Hippocampal formation (tissue), 2 donors: Measurements from ENCODE around the gene FNDC3B.
A peak's percentile ranks its signal among the peaks of the same experiment; 100 is the strongest.
"Not testable (repeated sequence)": the region's sequence is repeated elsewhere in the genome, so short reads cannot be mapped to it uniquely, and the experiment has no call there.

ENCODE experiments used
- DNase-seq, 2 donors: peaks; one replicate each; lab custom pipeline; 2025; lab: John Stamatoyannopoulos, UW

The FNDC3B gene

GRCh38 chr3:172039436-172040077 is at the start of gene FNDC3B:
TSS of gene FNDC3B (plus strand) at chr3:172039578. CDS start at chr3:172112480, 72,902 bp downstream.
- DNase-seq: peak; percentile 90 to 95

GRCh38 chr3:171990239-171990638 is 49.1 kb upstream of the FNDC3B start:
- DNase-seq: not testable (repeated sequence)

GRCh38 chr3:171991166-171991565 is 48.2 kb upstream of the FNDC3B start:
- DNase-seq: no peak

- DNase-seq: no peak
These were observed 44.5 kb upstream of the FNDC3B start for GRCh38 chr3:171994646-171995428.

- DNase-seq: no peak
These were observed 43.9 kb upstream of the FNDC3B start for GRCh38 chr3:171995486-171995885.

GRCh38 chr3:171996178-171996817 is 43.1 kb upstream of the FNDC3B start:
- no peak for DNase-seq

- DNase-seq: not testable (repeated sequence)
These were observed 40.6 kb upstream of the FNDC3B start for GRCh38 chr3:171998731-171999130.

- DNase-seq: not testable (repeated sequence)
These were observed 37.8 kb upstream of the FNDC3B start for GRCh38 chr3:172001616-172002015.

- no peak for DNase-seq
These were observed 36.8 kb upstream of the FNDC3B start for GRCh38 chr3:172002512-172003078.

GRCh38 chr3:172003146-172003545 is 36.2 kb upstream of the FNDC3B start:
- DNase-seq: no peak

- DNase-seq: no peak
These were observed 32.4 kb upstream of the FNDC3B start for GRCh38 chr3:172007065-172007370.

GRCh38 chr3:172009803-172010202 is 29.6 kb upstream of the FNDC3B start:
- no peak for DNase-seq

GRCh38 chr3:172012775-172013174 is 26.6 kb upstream of the FNDC3B start:
- no peak for DNase-seq

GRCh38 chr3:172014145-172014544 is 25.2 kb upstream of the FNDC3B start:
- no peak for DNase-seq

GRCh38 chr3:172018364-172018763 is 21.0 kb upstream of the FNDC3B start:
- no peak for DNase-seq

GRCh38 chr3:172020763-172021162 is 18.6 kb upstream of the FNDC3B start:
- no peak for DNase-seq

GRCh38 chr3:172021164-172021563 is 18.2 kb upstream of the FNDC3B start:
- no peak for DNase-seq

- DNase-seq: no peak
These were observed 17.5 kb upstream of the FNDC3B start for GRCh38 chr3:172021859-172022258.

- DNase-seq: no peak
These were observed 15.5 kb upstream of the FNDC3B start for GRCh38 chr3:172023915-172024314.

GRCh38 chr3:172024679-172025078 is 14.7 kb upstream of the FNDC3B start:
- DNase-seq: no peak

GRCh38 chr3:172029425-172030098 is 9.8 kb upstream of the FNDC3B start:
- DNase-seq: no peak

GRCh38 chr3:172030181-172030580 is 9.2 kb upstream of the FNDC3B start:
- no peak for DNase-seq
